Measurements from ENCODE around the gene ILK.

ILK gene

DNA sequence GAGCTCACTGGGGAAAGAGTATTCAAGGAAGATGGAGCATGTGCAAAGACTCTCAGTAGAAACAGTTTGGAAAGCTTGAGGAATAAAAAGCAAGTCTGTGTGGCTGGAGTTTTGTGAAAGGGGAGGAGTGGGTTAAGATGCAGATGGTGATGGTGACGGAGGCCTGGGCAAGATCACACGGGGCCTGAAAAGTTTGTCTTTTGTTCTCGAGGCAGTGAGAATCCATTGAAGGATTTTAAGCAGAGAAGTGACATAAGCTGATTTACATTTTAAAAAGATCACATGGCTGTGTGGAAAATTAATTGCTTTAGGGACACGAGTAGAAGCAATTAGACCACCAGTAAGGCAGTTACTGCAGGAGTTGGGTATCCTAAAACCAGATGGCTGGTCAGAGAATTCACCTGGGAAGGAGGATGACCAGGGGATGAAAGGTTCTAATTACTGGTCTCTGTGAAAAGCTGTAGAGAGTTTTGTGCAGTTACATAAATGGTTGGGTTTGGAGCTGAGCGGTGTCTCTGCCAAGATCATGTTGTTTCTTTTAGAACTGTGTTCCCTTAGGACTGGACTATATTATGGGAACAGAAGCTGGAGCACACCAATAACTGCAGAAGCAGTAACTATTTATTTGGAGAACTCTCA lies 7.2 kb upstream of the ILK start:
- Histone ChIP-seq H3K9me3 (ENCODE audit: insufficient read depth, low read length) (no peaks in the 10 kb centered on the region), H3K4me3 (ENCODE audit: low read length) (no peak overlapping the region), H3K36me3 (replicated peaks; ENCODE audit: low read depth, low read length) (peaks cover 75% of the 10 kb centered on the region), H3K27me3 (ENCODE audit: low read depth, low read length) (no peaks in the 10 kb centered on the region), H3K27ac (ENCODE audit: low read length) (no peak overlapping the region), H4K20me1 (ENCODE audit: insufficient read depth, low read length) (no peaks in the 10 kb centered on the region), H3K4me2 (ENCODE audit: low read length) (no peak overlapping the region), H2AFZ (ENCODE audit: low read depth, low read length) (no peak overlapping the region), H3K9ac (ENCODE audit: low read length) (no peak overlapping the region), H3K79me2 (ENCODE audit: low read length) (peaks cover 20% of the 10 kb centered on the region), H3K4me1 (ENCODE audit: low read length) (no peaks in the 10 kb centered on the region)
- TF ChIP-seq, protein P1, sequence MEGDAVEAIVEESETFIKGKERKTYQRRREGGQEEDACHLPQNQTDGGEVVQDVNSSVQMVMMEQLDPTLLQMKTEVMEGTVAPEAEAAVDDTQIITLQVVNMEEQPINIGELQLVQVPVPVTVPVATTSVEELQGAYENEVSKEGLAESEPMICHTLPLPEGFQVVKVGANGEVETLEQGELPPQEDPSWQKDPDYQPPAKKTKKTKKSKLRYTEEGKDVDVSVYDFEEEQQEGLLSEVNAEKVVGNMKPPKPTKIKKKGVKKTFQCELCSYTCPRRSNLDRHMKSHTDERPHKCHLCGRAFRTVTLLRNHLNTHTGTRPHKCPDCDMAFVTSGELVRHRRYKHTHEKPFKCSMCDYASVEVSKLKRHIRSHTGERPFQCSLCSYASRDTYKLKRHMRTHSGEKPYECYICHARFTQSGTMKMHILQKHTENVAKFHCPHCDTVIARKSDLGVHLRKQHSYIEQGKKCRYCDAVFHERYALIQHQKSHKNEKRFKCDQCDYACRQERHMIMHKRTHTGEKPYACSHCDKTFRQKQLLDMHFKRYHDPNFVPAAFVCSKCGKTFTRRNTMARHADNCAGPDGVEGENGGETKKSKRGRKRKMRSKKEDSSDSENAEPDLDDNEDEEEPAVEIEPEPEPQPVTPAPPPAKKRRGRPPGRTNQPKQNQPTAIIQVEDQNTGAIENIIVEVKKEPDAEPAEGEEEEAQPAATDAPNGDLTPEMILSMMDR (IDR thresholded peaks at IDR 0.05; ENCODE audit: low read depth, low read length): no peak
- no peak for TF ChIP-seq EZH2phosphoT487 (IDR thresholded peaks at IDR 0.05; ENCODE audit: low read depth)

DNA sequence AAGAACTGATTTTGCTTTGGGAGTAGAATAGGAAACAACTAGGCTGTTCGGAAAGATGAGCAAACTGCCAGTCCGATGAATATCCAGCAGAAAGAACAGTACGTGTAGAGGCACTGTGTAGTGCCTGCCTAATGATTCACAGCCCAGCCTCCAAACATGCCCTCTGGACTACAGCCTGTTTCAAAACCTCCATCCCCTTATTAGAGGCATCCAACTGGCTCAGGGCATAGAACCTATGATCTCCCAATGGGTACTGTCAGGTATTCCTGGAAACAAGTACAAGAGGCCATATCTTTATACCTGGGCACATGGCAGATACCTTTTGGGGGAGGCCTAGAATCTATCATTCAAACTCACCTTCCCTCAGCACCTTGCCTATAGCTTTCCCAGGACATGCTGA lies 5.0 kb upstream of the ILK start:
- Histone ChIP-seq H3K27ac (ENCODE audit: low read length) (no peak overlapping the region), H3K36me3 (replicated peaks; ENCODE audit: low read depth, low read length) (peaks cover 63% of the 10 kb centered on the region), H3K79me2 (ENCODE audit: low read length) (peaks cover 42% of the 10 kb centered on the region)

DNA sequence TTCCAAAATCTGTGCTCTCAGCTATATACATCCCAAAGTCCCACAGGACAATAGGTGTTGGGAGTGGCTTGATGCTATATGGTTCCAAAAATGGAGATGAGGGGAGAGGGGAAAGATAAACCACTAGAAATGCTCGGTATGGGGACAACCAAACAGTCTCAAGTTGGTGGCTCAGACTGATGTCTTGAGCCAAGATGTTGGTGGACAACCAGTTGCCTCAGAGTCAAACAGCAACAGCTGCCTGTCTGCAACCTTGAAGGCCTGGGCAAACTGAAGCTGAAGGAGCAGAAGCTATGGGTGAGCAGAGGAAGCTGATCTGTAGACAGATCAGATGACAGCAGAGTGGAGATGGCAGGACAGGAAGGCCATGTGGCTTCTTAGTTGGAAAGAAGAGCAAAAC lies 4.1 kb upstream of the ILK start:
- H3K36me3 ChIP-seq (replicated peaks; ENCODE audit: low read depth, low read length): peaks cover 58% of the 10 kb centered on the region
- H3K4me3 ChIP-seq (ENCODE audit: low read length): no peak overlapping the region
- no peaks in the 10 kb centered on the region for H4K20me1 ChIP-seq (ENCODE audit: insufficient read depth, low read length)
- H3K4me2 ChIP-seq (ENCODE audit: low read length): no peak overlapping the region
- TF ChIP-seq, protein P1 (IDR thresholded peaks at IDR 0.05; ENCODE audit: low read depth, low read length): no peak
- TF ChIP-seq EZH2phosphoT487 (IDR thresholded peaks at IDR 0.05; ENCODE audit: low read depth): no peak
- peaks cover 11% of the 10 kb centered on the region for H3K4me1 ChIP-seq (ENCODE audit: low read length)
- H3K79me2 ChIP-seq (ENCODE audit: low read length): peaks cover 51% of the 10 kb centered on the region
- H3K27me3 ChIP-seq (ENCODE audit: low read depth, low read length): no peaks in the 10 kb centered on the region
- no peak overlapping the region for H3K9ac ChIP-seq (ENCODE audit: low read length)
- H2AFZ ChIP-seq (ENCODE audit: low read depth, low read length): no peak overlapping the region
- H3K9me3 ChIP-seq (ENCODE audit: insufficient read depth, low read length): no peaks in the 10 kb centered on the region
- no peak overlapping the region for H3K27ac ChIP-seq (ENCODE audit: low read length)

More for the DNA sequence above, 5.0 kb upstream of the ILK start:
- H3K4me1 ChIP-seq (ENCODE audit: low read length): peaks cover 10% of the 10 kb centered on the region
- H3K27me3 ChIP-seq (ENCODE audit: low read depth, low read length): no peaks in the 10 kb centered on the region
- H3K9ac ChIP-seq (ENCODE audit: low read length): no peak overlapping the region
- no peaks in the 10 kb centered on the region for H3K9me3 ChIP-seq (ENCODE audit: insufficient read depth, low read length)
- H3K4me2 ChIP-seq (ENCODE audit: low read length): no peak overlapping the region
- H4K20me1 ChIP-seq (ENCODE audit: insufficient read depth, low read length): no peaks in the 10 kb centered on the region
- no peak overlapping the region for H2AFZ ChIP-seq (ENCODE audit: low read depth, low read length)
- TF ChIP-seq EZH2phosphoT487 (IDR thresholded peaks at IDR 0.05; ENCODE audit: low read depth): no peak
- TF ChIP-seq, protein P1 (IDR thresholded peaks at IDR 0.05; ENCODE audit: low read depth, low read length): no peak
- no peak overlapping the region for H3K4me3 ChIP-seq (ENCODE audit: low read length)

DNA sequence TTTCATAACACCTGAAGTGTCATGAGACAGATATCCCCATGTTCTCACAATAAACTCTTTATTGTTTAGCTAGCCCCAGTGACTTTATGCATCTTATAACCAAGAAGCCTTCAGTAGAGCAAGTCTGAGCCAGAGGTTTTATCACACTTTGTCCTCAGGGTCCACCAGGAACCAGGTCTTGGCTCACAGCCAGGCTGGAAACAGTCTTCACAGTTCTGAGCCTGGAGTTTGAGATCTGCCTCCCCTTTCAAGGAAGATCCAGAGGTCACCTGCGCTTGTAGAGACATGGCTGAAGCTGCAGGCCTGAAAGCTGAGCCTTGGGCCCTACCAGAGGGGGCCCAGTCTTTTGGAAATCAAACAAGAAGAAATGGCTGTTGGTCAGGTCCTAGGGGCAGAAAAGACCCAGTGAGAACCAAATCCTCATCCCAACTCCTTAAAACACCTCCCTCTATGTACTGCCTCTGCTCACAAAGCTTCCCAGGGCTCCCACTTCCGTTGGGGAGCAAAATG lies 3.6 kb upstream of the ILK start:
- Histone ChIP-seq H3K27me3 (ENCODE audit: low read depth, low read length) (no peaks in the 10 kb centered on the region), H3K9me3 (ENCODE audit: insufficient read depth, low read length) (no peaks in the 10 kb centered on the region), H3K9ac (ENCODE audit: low read length) (no peak overlapping the region), H4K20me1 (ENCODE audit: insufficient read depth, low read length) (no peaks in the 10 kb centered on the region), H3K4me3 (ENCODE audit: low read length) (no peak overlapping the region), H3K4me1 (ENCODE audit: low read length) (peaks cover 16% of the 10 kb centered on the region), H3K79me2 (ENCODE audit: low read length) (peaks cover 56% of the 10 kb centered on the region), H3K27ac (ENCODE audit: low read length) (no peak overlapping the region), H3K4me2 (ENCODE audit: low read length) (no peak overlapping the region), H3K36me3 (replicated peaks; ENCODE audit: low read depth, low read length) (peaks cover 55% of the 10 kb centered on the region), H2AFZ (ENCODE audit: low read depth, low read length) (no peak overlapping the region)
- TF ChIP-seq, protein P1 (IDR thresholded peaks at IDR 0.05; ENCODE audit: low read depth, low read length): no peak
- no peak for TF ChIP-seq EZH2phosphoT487 (IDR thresholded peaks at IDR 0.05; ENCODE audit: low read depth)
